DMS 273 (cell line): ENCODE results near the gene RDH16.
"Not testable (repeated sequence)": the region's sequence is repeated elsewhere in the genome, so short reads cannot be mapped to it uniquely, and the experiment has no call there.

Experiments
- DNase-seq: peaks from one replicate; lab custom pipeline; 2025; ENCODE audit not compliant: unreplicated experiment; lab: John Stamatoyannopoulos, UW

The RDH16 gene

GRCh38 chr12:56927281-56927680, 30.1 kb downstream of the RDH16 start:
- DNase-seq, result no peak

GRCh38 chr12:56922031-56922430, 35.4 kb downstream of the RDH16 start:
- DNase-seq, result no peak

- DNase-seq, result no peak
Observed at GRCh38 chr12:56921346-56921745, 36.1 kb downstream of the RDH16 start.

- not testable (repeated sequence) for DNase-seq
Observed at GRCh38 chr12:56918139-56918538, 39.3 kb downstream of the RDH16 start.

GRCh38 chr12:56916996-56917333, 40.4 kb downstream of the RDH16 start:
- DNase-seq, result no peak

- DNase-seq, result no peak
Observed at GRCh38 chr12:56916296-56916995, 41.0 kb downstream of the RDH16 start.

GRCh38 chr12:56914724-56915123, 42.7 kb downstream of the RDH16 start:
- DNase-seq, result no peak

GRCh38 chr12:56914256-56914655, 43.2 kb downstream of the RDH16 start:
- no peak for DNase-seq

GRCh38 chr12:56909403-56909802, 48.0 kb downstream of the RDH16 start:
- not testable (repeated sequence) for DNase-seq

- DNase-seq, result no peak
Observed at GRCh38 chr12:56908136-56908535, 49.3 kb downstream of the RDH16 start.

- no peak for DNase-seq
Observed at GRCh38 chr12:56905852-56906251, 51.6 kb downstream of the RDH16 start.

- no peak for DNase-seq
Observed at GRCh38 chr12:56903374-56903773, 54.0 kb downstream of the RDH16 start.
